Progenitor cell of endocrine pancreas (in vitro differentiated cells): ENCODE results near the gene CCDC146. TPM values are rescaled to one million over a fixed set of nuclear protein-coding genes. Genes with fewer than 3 reads are reported as not detected.

Experiments used
- DNase-seq: peaks from one replicate; pipeline ENCODE4 v3.0.0; 2021; ENCODE audit warnings: low spot score; ENCODE audit not compliant: unreplicated experiment
- H3K27ac Mint-ChIP-seq: 2 replicates; pipeline ENCODE4 v1.8.0; 2021; ENCODE audit warnings: mild to moderate bottlenecking, moderate library complexity, mixed read lengths
- H3K27me3 Mint-ChIP-seq: 2 replicates; pipeline ENCODE4 v1.8.0; 2021; ENCODE audit warnings: mixed read lengths
- H3K36me3 Mint-ChIP-seq: 2 replicates; pipeline ENCODE4 v1.8.0; 2022; ENCODE audit warnings: mixed read lengths; ENCODE audit not compliant: insufficient read depth
- H3K4me1 Mint-ChIP-seq: 2 replicates; pipeline ENCODE4 v1.8.0; 2021; ENCODE audit warnings: low read depth, mixed read lengths
- H3K4me3 Mint-ChIP-seq: 2 replicates; pipeline ENCODE4 v1.8.0; 2021; ENCODE audit warnings: low read depth, mild to moderate bottlenecking, moderate library complexity, mixed read lengths
- H3K9me3 Mint-ChIP-seq: 2 replicates; pipeline ENCODE4 v1.8.0; 2021; ENCODE audit warnings: low read depth, mixed read lengths
- total RNA-seq: library from RNA; stranded (reverse); gene quantifications from 2 replicates; pipeline ENCODE4 v1.2.1, GENCODE V29; 2021
- TF ChIP-seq, protein P1 (sequence below): fragments of 200-600 bp; sonication (generic); IDR thresholded peaks from one replicate; pipeline ENCODE4 v1.5.0; 2021; ENCODE audit warnings: antibody characterized with exemption, mild to moderate bottlenecking; ENCODE audit not compliant: unreplicated experiment

The CCDC146 gene
- total RNA-seq, 1 donor from 2014 or later, result 14.8 TPM

DNA sequence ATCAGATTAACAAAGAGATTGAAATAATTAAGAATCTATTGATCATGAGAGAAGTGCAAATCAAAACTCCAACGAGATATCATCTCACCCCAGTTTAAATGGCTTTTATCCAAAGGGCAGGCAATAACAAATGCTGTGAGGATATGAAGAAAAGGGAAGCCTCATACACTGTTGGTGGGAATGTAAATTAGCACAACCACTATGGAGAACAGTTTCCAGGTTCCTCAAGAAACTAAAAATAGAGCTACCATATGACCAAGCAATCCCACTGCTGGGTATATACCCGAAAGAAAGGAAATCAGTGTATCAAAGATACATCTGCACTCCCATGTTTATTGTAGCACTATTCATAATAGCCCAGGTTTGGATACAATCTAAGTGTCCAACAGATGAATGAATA, 63.5 kb downstream of the CCDC146 start:
- Mint-ChIP-seq H3K4me3 (no peak overlapping the region), H3K27me3 (no peaks in the 10 kb centered on the region), H3K4me1 (no peaks in the 10 kb centered on the region), H3K9me3 (no peaks in the 10 kb centered on the region), H3K27ac (no peak overlapping the region), H3K36me3 (no peaks in the 10 kb centered on the region)
- TF ChIP-seq, protein P1, sequence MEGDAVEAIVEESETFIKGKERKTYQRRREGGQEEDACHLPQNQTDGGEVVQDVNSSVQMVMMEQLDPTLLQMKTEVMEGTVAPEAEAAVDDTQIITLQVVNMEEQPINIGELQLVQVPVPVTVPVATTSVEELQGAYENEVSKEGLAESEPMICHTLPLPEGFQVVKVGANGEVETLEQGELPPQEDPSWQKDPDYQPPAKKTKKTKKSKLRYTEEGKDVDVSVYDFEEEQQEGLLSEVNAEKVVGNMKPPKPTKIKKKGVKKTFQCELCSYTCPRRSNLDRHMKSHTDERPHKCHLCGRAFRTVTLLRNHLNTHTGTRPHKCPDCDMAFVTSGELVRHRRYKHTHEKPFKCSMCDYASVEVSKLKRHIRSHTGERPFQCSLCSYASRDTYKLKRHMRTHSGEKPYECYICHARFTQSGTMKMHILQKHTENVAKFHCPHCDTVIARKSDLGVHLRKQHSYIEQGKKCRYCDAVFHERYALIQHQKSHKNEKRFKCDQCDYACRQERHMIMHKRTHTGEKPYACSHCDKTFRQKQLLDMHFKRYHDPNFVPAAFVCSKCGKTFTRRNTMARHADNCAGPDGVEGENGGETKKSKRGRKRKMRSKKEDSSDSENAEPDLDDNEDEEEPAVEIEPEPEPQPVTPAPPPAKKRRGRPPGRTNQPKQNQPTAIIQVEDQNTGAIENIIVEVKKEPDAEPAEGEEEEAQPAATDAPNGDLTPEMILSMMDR, result no peak
- no peak for DNase-seq

GRCh38 chr7:77188731-77189437, 66.5 kb downstream of the CCDC146 start:
- TF ChIP-seq, protein P1, result no peak
- Mint-ChIP-seq H3K27me3 (no peaks in the 10 kb centered on the region), H3K4me1 (no peaks in the 10 kb centered on the region), H3K27ac (no peak overlapping the region), H3K9me3 (no peaks in the 10 kb centered on the region), H3K4me3 (no peak overlapping the region), H3K36me3 (no peaks in the 10 kb centered on the region)
- no peak for DNase-seq

DNA sequence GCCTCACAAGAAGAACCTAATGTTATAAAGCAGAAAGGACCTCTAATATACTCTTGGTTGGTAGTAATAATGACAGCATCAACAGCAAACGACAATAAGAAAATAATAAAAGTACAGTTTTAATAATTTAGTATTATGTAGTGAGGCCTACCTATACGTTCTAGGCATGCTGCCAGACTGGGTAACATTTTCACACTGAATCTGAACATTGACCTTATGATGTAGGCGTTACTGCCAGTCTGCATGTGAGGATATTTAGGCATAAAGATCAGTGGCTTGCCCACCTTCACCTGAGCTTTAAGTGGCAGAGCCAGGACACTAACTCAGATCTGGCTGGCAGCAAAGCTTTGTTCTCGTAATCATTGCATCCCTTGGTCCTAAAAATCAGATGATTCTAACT, 74.7 kb downstream of the CCDC146 start:
- TF ChIP-seq, protein P1, result no peak
- no peaks in the 10 kb centered on the region for H3K9me3 Mint-ChIP-seq
- H3K36me3 Mint-ChIP-seq, result no peaks in the 10 kb centered on the region
- peaks cover 9% of the 10 kb centered on the region for H3K27me3 Mint-ChIP-seq
- no peak for DNase-seq
- H3K27ac Mint-ChIP-seq, result no peak overlapping the region
- H3K4me1 Mint-ChIP-seq, result peaks cover 10% of the 10 kb centered on the region
- no peak overlapping the region for H3K4me3 Mint-ChIP-seq

DNA sequence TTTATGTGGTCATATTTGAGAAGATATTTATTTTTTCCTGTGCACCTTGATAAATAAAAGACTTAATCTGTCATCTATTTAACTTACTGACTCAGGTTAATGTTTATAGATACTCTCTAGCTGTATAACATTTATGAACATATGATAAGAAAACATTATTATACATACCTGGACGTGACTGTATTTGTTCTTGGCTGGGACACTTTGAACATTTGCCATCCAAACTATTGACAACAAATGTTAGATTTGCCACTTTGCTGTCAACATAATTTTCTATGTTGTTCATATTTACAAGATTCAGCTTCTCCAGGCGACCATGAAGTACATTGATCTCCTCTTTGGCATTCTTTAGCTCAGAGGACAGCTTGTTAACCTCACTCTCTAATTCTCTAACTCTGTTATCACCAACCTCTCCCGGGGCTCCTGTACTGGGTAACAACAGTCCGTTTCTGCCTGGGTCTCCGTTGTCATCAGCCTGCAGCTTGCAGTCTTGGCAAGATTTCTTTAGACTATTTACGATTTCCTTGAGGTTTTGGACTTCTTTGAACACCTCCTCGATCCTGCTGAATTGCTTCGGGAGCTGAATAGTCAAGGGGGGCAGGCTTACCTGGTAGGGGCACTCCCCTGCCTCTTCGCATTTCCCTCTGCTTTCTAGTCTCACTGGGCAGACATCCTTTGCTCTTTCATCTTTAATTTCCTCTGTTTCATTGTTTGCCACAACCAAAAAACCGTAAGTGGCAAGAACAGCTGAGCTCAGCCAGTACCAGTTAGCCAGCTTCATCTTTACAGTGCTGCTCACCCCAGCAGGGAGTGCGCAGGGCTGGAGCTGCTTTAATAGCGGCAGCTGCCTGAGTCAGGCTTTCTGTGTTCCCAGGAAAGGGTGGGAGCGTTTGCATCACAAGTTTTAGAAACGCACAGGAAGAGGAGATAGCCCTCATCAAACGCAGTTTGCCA, 76.9 kb downstream of the CCDC146 start, which contains the start of gene FGL2:
Gene FGL2, minus strand, starts transcription at position 807 of the 954 bp plus-strand sequence. Its CDS starts 26 bp downstream, at position 781.
- DNase-seq, result no peak
- Mint-ChIP-seq H3K4me1 (peaks cover 10% of the 10 kb centered on the region), H3K27me3 (peaks cover 9% of the 10 kb centered on the region), H3K9me3 (no peaks in the 10 kb centered on the region), H3K4me3 (no peak within 1 kb of the TSS), H3K36me3 (no peaks in the 10 kb centered on the region), H3K27ac (no peak within 1 kb of the TSS)
- TF ChIP-seq, protein P1, result no peak

DNA sequence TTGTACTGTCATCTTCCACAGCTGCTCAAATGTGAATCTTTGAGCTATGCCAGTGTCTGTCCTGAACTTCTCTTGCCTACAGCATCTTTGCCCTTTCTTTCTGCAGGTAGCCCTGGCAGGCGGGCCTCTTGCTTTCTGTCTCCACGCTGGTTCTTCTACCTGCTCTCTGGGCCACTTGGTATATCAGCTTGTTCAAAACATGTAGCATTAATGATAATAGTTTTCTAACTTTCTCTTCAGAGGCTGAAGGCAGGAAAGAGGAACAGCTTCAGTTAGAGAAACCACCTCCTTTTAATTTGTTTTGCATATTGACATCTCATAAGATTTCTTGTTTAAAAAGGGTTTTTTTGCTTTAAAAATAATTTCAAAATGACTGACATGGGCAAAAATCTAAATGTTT, 78.1 kb downstream of the CCDC146 start:
- Mint-ChIP-seq H3K4me1 (peaks cover 10% of the 10 kb centered on the region), H3K27me3 (peaks cover 9% of the 10 kb centered on the region), H3K9me3 (no peaks in the 10 kb centered on the region)

More for the DNA sequence above, 78.1 kb downstream of the CCDC146 start:
- TF ChIP-seq, protein P1, result no peak
- DNase-seq, result no peak
- no peak overlapping the region for H3K4me3 Mint-ChIP-seq
- H3K36me3 Mint-ChIP-seq, result no peaks in the 10 kb centered on the region
- H3K27ac Mint-ChIP-seq, result no peak overlapping the region
